ENCODE measurements around the gene HDAC1.

DNA sequence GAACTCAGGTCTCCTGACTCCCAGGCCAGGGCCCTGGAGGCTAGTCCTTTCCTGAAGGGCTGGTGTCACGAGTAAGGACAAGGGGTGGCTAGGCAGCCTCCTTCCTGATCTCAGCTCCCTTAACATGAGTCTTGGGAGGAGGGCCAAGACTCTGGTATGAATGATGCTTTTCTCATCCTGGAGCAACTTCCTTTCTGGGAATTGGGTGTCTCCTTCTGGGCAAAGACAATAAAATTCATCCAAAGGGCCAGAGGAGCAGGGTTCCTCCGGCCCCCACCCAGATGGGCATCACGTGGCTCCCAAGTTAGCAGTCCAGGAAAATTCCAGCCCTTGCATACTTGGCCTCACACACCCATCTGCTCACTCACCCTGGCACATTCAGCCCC lies 45.0 kb upstream of the HDAC1 start, which contains the start of gene FAM167B:
- TF ChIP-seq CTCF (IDR thresholded peaks at IDR 0.05) (no peak), POLR2A (IDR thresholded peaks at IDR 0.05) (no peak)
